RCC 7860 (cell line): ENCODE data around the gene OTOL1.
"Not testable (repeated sequence)": the region's sequence is repeated elsewhere in the genome, so short reads cannot be mapped to it uniquely, and the experiment has no call there.

Experiments used
- DNase-seq: peaks from one replicate; pipeline ENCODE4 v3.0.0-alpha.2; 2015; ENCODE audit warnings: low spot score
- FAIRE-seq: peaks from 2 replicates; lab custom pipeline; 2012; peaks lifted over from hg19 to GRCh38; lab: Jason Lieb, UNC

The OTOL1 gene

GRCh38 chr3:161496508-161496907 is at the start of gene OTOL1:
Gene OTOL1, plus strand, starts transcription at chr3:161496808. Its CDS starts 0 bp downstream, at chr3:161496808.
- no peak for DNase-seq
- FAIRE-seq = peak; percentile 35

- FAIRE-seq = no peak
- no peak for DNase-seq
These were observed 46.8 kb upstream of the OTOL1 start for GRCh38 chr3:161449785-161450184.

GRCh38 chr3:161452179-161452578 is 44.4 kb upstream of the OTOL1 start:
- DNase-seq (no peak), FAIRE-seq (no peak)

- DNase-seq (no peak), FAIRE-seq (no peak)
These were observed 42.0 kb upstream of the OTOL1 start for GRCh38 chr3:161454615-161455014.

- DNase-seq (no peak), FAIRE-seq (no peak)
These were observed 40.6 kb upstream of the OTOL1 start for GRCh38 chr3:161455962-161456361.

GRCh38 chr3:161462138-161462537 is 34.5 kb upstream of the OTOL1 start:
- FAIRE-seq = no peak
- DNase-seq = no peak

GRCh38 chr3:161471211-161471610 is 25.4 kb upstream of the OTOL1 start:
- DNase-seq (no peak), FAIRE-seq (no peak)

- no peak for DNase-seq
- no peak for FAIRE-seq
These were observed 22.5 kb upstream of the OTOL1 start for GRCh38 chr3:161474139-161474538.

GRCh38 chr3:161474741-161475140 is 21.9 kb upstream of the OTOL1 start:
- FAIRE-seq = no peak
- no peak for DNase-seq

GRCh38 chr3:161475206-161475605 is 21.4 kb upstream of the OTOL1 start:
- FAIRE-seq (no peak), DNase-seq (no peak)

GRCh38 chr3:161475905-161476304 is 20.7 kb upstream of the OTOL1 start:
- no peak for DNase-seq
- FAIRE-seq = no peak

- FAIRE-seq (no peak), DNase-seq (no peak)
These were observed 12.4 kb upstream of the OTOL1 start for GRCh38 chr3:161484226-161484625.

- FAIRE-seq, DNase-seq: not testable (repeated sequence)
These were observed 8.3 kb upstream of the OTOL1 start for GRCh38 chr3:161488284-161488683.

- no peak for DNase-seq
- FAIRE-seq = no peak
These were observed 7.2 kb upstream of the OTOL1 start for GRCh38 chr3:161489395-161489794.

- not testable (repeated sequence) for DNase-seq, FAIRE-seq
These were observed 5.8 kb upstream of the OTOL1 start for GRCh38 chr3:161490845-161491244.

- no peak for FAIRE-seq
- DNase-seq = no peak
These were observed 1.8 kb downstream of the OTOL1 start for GRCh38 chr3:161498259-161498921.

GRCh38 chr3:161500068-161500796 is 3.6 kb downstream of the OTOL1 start:
- DNase-seq (no peak), FAIRE-seq (no peak)

GRCh38 chr3:161503271-161503670 is 6.7 kb downstream of the OTOL1 start:
- FAIRE-seq (no peak), DNase-seq (no peak)

GRCh38 chr3:161508852-161509477 is 12.4 kb downstream of the OTOL1 start:
- DNase-seq = no peak

GRCh38 chr3:161510510-161511260 is 14.1 kb downstream of the OTOL1 start:
- no peak for FAIRE-seq
- DNase-seq = no peak

More at GRCh38 chr3:161508852-161509477, 12.4 kb downstream of the OTOL1 start:
- no peak for FAIRE-seq

- no peak for FAIRE-seq
- DNase-seq = no peak
These were observed 27.3 kb downstream of the OTOL1 start for GRCh38 chr3:161523916-161524315.
